Spleen (tissue), 7 donors: ENCODE measurements around the gene KLC1.

ENCODE experiments used
- POLR2A ChIP-seq, 3 donors: fragments of 450-650 bp; IDR thresholded peaks; one replicate each; pipeline ENCODE4 v1.5.1; 2017; ENCODE audit warnings: antibody characterized with exemption in 3 of 3, mild to moderate bottlenecking in 1 of 3
- POLR2AphosphoS5 ChIP-seq, 3 donors: sonication (generic); formaldehyde crosslinking; IDR thresholded peaks; one replicate each; pipeline ENCODE4 v1.5.1; 2017; ENCODE audit warnings: antibody characterized with exemption in 3 of 3
- TF ChIP-seq, protein P1 (sequence below), 11 experiments: fragments of 200-600 bp in 7 of 11; fragments of 450-650 bp in 4 of 11; sonication (generic) in 4 of 11; IDR thresholded peaks in 8 of 11; conservative IDR thresholded peaks in 3 of 11; 1 replicate in 7 of 11; 2 replicates in 4 of 11; pipeline versions ENCODE4 v1.4.0 to v1.8.0; 2016 to 2021; ENCODE audit warnings: antibody characterized with exemption in 11 of 11, inconsistent platforms in 4 of 11, mild to moderate bottlenecking in 1 of 11
- donor health status: DM: no; HTN: no; CAD: no; lungs with moderate emphysema.
- donor health status: DM: no; HTN: no; CAD: no.
- donor health status: DM: no; HTN: no; CAD: no.

DNA sequence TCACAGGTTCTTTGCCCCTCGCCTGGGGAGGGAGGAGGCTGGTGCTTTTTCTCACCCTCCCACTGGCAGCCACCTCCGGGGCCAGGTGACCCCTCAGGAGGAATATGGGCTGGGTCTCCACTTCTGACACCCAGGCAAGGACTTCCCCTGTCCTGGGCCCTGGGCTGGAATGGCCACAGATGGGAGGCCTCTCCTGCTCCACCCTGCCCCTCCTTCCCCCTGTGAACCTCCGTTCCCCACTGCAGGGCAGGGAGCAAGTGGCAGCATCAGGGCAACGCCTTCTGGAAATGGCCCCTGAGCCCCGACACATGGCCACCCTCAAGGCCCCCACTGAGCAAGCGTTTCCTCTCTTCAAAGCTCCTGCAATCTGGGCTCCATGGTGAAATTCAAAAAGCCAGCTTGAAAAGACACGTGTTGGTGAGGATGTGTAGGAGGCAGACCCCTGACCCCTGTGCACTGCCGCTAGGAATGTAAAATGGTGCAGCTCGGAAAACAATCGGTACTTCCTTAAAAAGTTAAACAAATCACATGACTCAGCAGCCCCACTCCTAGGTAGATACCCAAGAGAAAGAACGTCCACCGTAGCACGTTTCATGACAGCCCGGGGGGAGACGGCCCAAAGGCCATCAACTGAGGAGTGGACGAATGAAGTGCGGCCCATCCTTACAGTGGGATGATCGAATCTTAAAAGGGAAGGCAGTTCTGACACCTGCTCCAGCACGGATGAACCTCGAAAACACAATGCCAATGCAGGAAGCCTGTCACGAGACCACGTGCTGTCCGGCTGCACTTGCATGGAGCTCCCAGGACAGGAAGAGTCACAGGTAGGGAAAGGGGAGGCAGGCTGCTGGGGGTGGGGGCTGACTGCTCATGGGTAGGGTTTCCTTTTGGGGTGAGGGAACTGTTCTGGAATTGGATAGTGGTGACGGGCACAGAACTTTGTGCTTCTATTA, 74.7 kb downstream of the KLC1 start:
- TF ChIP-seq, protein P1, sequence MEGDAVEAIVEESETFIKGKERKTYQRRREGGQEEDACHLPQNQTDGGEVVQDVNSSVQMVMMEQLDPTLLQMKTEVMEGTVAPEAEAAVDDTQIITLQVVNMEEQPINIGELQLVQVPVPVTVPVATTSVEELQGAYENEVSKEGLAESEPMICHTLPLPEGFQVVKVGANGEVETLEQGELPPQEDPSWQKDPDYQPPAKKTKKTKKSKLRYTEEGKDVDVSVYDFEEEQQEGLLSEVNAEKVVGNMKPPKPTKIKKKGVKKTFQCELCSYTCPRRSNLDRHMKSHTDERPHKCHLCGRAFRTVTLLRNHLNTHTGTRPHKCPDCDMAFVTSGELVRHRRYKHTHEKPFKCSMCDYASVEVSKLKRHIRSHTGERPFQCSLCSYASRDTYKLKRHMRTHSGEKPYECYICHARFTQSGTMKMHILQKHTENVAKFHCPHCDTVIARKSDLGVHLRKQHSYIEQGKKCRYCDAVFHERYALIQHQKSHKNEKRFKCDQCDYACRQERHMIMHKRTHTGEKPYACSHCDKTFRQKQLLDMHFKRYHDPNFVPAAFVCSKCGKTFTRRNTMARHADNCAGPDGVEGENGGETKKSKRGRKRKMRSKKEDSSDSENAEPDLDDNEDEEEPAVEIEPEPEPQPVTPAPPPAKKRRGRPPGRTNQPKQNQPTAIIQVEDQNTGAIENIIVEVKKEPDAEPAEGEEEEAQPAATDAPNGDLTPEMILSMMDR (IDR thresholded peaks at IDR 0.05 in 8 of 11, conservative IDR thresholded peaks at IDR 0.05 in 3 of 11), result no peak
- TF ChIP-seq POLR2AphosphoS5 (IDR thresholded peaks at IDR 0.05) (peak; percentile 56 to 76 (median 65)), POLR2A (IDR thresholded peaks at IDR 0.05) (peak in 1 of 3 donors; percentile 14)
